Mesothelial cell of epicardium (in vitro differentiated cells): ENCODE data around the gene SLC34A1. TPM values are rescaled to one million over a fixed set of nuclear protein-coding genes. Genes with fewer than 3 reads are reported as not detected.

Experiments used
- DNase-seq, 2 experiments: peaks; one replicate each; pipeline ENCODE4 v3.0.0; 2021; ENCODE audit warnings: low spot score in 2 of 2; ENCODE audit not compliant: unreplicated experiment in 2 of 2
- H3K27ac Mint-ChIP-seq: 2 replicates; pipeline ENCODE4 v1.8.0; 2021; ENCODE audit warnings: mixed read lengths
- H3K27me3 Mint-ChIP-seq: 2 replicates; pipeline ENCODE4 v1.8.0; 2021; ENCODE audit warnings: low read depth, mixed read lengths
- H3K36me3 Mint-ChIP-seq: 2 replicates; pipeline ENCODE4 v1.8.0; 2021; ENCODE audit warnings: mixed read lengths
- H3K4me1 Mint-ChIP-seq: 2 replicates; pipeline ENCODE4 v1.8.0; 2021; ENCODE audit warnings: mixed read lengths
- H3K4me3 Mint-ChIP-seq: 2 replicates; pipeline ENCODE4 v1.8.0; 2021; ENCODE audit warnings: mild to moderate bottlenecking, moderate library complexity, mixed read lengths
- H3K9me3 Mint-ChIP-seq: 2 replicates; pipeline ENCODE4 v1.8.0; 2021; ENCODE audit warnings: mixed read lengths
- CTCF ChIP-seq: fragments of 200-600 bp; sonication (generic); IDR thresholded peaks from one replicate; pipeline ENCODE4 v1.5.0; 2021; ENCODE audit warnings: antibody characterized with exemption; ENCODE audit not compliant: unreplicated experiment
- total RNA-seq: library from RNA; stranded (reverse); gene quantifications from 3 replicates; pipeline ENCODE4 v1.2.1, GENCODE V29; 2021

Gene SLC34A1
- total RNA-seq, 1 donor from 2014 or later: not detected

DNA sequence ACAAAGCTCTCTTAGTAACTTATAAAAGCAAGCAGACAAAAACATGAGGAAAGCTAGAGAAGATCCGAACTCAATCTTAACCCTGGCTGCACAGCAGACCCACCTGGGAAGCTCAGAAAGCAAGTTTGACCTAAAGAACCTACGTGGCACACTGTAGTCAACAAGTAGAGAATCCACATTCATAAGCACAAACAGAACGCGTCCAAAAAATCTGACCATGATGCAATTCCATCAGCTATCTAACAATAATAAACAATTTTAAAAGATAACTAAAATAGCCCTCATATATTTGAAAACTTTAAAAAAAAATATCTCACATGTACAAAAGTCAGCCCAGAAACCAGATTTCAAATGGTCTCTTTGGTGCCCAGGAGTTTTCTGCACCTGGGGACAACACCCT is 37.4 kb upstream of the SLC34A1 start:
- no peaks in the 10 kb centered on the region for H3K27me3 Mint-ChIP-seq
- no peak overlapping the region for H3K4me3 Mint-ChIP-seq
- no peak for TF ChIP-seq CTCF
- H3K4me1 Mint-ChIP-seq: peaks cover 24% of the 10 kb centered on the region
- no peaks in the 10 kb centered on the region for H3K9me3 Mint-ChIP-seq
- DNase-seq: no peak
- H3K36me3 Mint-ChIP-seq: peaks cover 12% of the 10 kb centered on the region
- H3K27ac Mint-ChIP-seq: no peak overlapping the region

- no peak for DNase-seq
- no peak for TF ChIP-seq CTCF
- Mint-ChIP-seq H3K4me1 (peaks cover 27% of the 10 kb centered on the region), H3K27me3 (no peaks in the 10 kb centered on the region), H3K4me3 (no peak overlapping the region), H3K9me3 (no peaks in the 10 kb centered on the region), H3K27ac (no peak overlapping the region), H3K36me3 (peaks cover 11% of the 10 kb centered on the region)
Observed at GRCh38 chr5:177347699-177348098, 36.5 kb upstream of the SLC34A1 start.

DNA sequence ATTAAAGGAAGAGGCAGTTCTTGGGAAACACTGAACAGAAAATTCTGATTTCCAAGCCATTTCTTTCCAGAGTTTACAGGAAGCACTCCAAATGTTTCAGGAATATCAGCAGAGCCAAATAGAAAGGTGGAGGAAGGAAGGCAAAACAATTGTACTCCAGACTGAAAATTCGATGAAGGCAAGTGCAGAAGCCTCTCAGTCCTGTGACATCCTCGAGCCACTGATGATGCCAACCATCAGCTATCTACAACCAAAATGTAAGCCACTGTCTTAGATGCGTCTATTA is 34.9 kb upstream of the SLC34A1 start:
- no peak for DNase-seq
- Mint-ChIP-seq H3K4me1 (peaks cover 27% of the 10 kb centered on the region), H3K27ac (no peak overlapping the region), H3K27me3 (peaks cover 2% of the 10 kb centered on the region), H3K9me3 (no peaks in the 10 kb centered on the region), H3K4me3 (peak overlapping the region; percentile 100), H3K36me3 (peaks cover 7% of the 10 kb centered on the region)
- no peak for TF ChIP-seq CTCF

DNA sequence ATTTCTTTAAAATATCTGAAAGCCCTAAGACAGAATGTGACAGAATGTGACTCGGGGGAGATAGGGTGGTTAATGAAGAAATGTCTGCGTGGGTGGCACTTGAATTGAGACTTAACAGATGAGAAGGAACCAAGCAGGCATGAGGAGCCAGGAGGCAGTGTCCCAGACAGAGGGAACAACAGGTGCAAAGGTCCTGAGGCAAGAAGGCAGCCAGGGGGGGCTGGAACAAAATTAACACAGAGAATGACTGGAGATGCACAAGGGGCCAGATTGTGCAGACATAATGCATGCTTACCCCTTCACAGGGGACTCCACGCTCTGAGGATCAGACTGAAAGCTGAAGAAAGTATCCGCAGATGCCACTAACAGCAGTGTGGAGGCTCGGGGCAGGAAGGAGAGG is 34.5 kb upstream of the SLC34A1 start:
- H3K27ac Mint-ChIP-seq: peak overlapping the region; percentile 50
- peaks cover 7% of the 10 kb centered on the region for H3K36me3 Mint-ChIP-seq

DNA sequence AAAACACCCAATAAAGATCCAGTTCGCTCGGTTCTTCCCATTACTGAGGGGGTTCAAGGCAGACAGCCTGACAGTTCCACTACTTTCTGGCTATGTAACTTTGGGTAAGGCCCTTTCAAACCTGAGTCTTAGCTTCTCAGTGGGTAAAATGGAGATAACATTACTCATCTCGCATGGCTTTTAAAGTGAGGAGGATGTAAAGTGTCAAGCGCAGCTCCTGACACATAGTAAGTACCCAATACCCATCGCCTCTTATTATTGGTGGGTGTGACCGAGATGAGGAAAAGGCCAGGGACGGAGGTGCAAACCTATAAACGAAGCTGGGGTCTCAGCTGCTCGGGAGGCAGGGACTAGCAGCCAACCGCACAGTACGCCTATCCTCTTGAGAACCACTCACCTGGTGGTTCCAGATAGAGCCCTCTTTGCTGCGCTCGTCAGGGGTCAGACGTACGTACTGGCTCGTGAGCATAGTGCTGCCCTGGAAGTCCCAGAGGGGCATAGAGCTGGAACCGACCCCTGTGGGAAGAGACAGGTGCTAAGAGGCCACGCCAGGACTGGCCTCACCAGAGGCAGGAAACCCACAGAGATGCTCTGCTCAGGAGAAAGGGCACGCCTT is 33.4 kb upstream of the SLC34A1 start:
- peaks cover 9% of the 10 kb centered on the region for H3K9me3 Mint-ChIP-seq
- H3K4me3 Mint-ChIP-seq: peak overlapping the region; percentile 100
- peak overlapping the region; percentile 100 for H3K27ac Mint-ChIP-seq
- peaks cover 13% of the 10 kb centered on the region for H3K27me3 Mint-ChIP-seq
- no peak for TF ChIP-seq CTCF
- peaks cover 27% of the 10 kb centered on the region for H3K4me1 Mint-ChIP-seq
- DNase-seq: no peak
- H3K36me3 Mint-ChIP-seq: peaks cover 7% of the 10 kb centered on the region

More for the DNA sequence above, 34.5 kb upstream of the SLC34A1 start:
- Mint-ChIP-seq H3K4me1 (peaks cover 27% of the 10 kb centered on the region), H3K4me3 (peak overlapping the region; percentile 100), H3K27me3 (peaks cover 6% of the 10 kb centered on the region), H3K9me3 (peaks cover 4% of the 10 kb centered on the region)
- TF ChIP-seq CTCF: no peak
- DNase-seq: no peak
